ENCODE data around the gene NUMA1.

Gene NUMA1

DNA sequence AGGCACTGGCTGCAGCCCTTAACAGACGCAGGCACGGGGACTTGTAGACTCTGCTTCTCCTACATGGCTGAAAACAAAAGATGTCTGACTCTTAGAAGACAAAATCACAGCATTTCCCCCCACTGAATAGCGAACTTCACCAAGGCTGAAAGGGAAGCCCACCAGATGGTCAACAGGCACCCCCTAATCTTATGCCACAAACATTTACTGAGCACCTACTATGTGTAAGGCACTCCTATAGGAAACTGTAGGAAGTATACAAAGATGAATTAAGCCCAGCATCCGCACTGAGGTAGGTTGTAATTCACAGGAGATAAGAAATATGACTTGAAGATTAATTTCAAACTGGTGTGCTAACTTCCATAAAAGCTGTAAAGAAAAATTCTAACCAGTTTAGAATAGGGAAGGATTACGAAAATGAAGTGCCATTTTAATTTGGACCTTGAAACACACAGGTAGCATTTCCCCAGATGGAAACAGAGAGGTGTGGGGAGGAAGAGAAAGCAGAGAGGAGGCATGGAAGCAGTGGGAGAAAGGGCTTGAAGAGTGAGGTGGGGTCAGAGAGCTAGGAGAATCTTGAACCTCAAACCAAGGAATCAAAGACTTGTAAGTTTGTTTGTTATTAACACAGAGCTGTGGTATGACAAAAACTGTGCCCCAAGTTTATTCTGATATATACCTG lies 38.1 kb downstream of the NUMA1 start:
- Histone ChIP-seq H3K9ac (peak overlapping the region; percentile 63), H3K27me3 (ENCODE audit: control insufficient read depth, insufficient read depth, low read length) (no peaks in the 10 kb centered on the region), H3K79me2 (peaks cover 36% of the 10 kb centered on the region), H3K4me1 (peaks cover 32% of the 10 kb centered on the region), H3K9me3 (ENCODE audit: control insufficient read depth, low read length) (no peaks in the 10 kb centered on the region), H3K36me3 (ENCODE audit: control insufficient read depth, insufficient read depth, low read length) (no peaks in the 10 kb centered on the region), H3K27ac (peak overlapping the region; percentile 99), H3K4me3 (ENCODE audit: low read depth, low read length) (peak overlapping the region; percentile 80), H3K4me2 (ENCODE audit: low read length) (peak overlapping the region; percentile 88), H2AFZ (peak overlapping the region; percentile 91)
- TF ChIP-seq, protein P1, sequence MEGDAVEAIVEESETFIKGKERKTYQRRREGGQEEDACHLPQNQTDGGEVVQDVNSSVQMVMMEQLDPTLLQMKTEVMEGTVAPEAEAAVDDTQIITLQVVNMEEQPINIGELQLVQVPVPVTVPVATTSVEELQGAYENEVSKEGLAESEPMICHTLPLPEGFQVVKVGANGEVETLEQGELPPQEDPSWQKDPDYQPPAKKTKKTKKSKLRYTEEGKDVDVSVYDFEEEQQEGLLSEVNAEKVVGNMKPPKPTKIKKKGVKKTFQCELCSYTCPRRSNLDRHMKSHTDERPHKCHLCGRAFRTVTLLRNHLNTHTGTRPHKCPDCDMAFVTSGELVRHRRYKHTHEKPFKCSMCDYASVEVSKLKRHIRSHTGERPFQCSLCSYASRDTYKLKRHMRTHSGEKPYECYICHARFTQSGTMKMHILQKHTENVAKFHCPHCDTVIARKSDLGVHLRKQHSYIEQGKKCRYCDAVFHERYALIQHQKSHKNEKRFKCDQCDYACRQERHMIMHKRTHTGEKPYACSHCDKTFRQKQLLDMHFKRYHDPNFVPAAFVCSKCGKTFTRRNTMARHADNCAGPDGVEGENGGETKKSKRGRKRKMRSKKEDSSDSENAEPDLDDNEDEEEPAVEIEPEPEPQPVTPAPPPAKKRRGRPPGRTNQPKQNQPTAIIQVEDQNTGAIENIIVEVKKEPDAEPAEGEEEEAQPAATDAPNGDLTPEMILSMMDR (IDR thresholded peaks at IDR 0.05), result no peak

DNA sequence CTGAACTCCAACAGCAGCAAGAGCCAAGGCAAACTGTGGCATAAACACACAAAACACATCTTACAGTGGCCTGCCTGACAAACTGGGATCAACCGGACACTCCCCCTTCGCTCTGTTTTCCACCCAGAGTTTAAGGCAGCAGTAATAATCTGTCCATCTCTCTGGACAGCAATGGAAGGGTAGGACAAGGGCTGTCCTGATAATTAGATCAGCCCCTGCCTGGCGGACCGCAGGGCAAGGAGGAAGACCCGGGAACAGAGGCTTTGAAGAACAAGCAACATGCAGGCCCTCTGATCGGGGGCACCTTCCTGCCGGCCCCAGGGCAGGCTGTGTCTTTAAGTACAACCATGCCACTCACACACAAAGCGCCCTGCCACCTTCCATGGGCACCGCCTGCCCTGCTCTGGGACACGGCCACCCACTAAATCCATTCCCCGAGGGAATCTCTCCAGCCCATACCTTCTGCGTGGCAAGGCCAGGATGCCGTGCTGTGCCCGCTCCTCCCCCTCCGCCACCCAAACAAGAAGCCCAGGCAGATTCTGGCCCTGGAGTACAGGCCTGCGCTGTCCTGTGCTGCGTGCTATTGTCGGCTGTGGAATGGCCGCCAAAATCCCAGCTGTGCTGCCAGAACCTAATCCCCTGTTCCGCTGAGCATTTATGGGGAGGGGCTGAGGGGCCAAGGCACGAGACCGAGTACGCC lies 38.8 kb downstream of the NUMA1 start:
- TF ChIP-seq, protein P1 (IDR thresholded peaks at IDR 0.05), result no peak
- Histone ChIP-seq H3K4me3 (ENCODE audit: low read depth, low read length) (peak overlapping the region; percentile 80), H3K4me1 (peaks cover 34% of the 10 kb centered on the region), H3K79me2 (peaks cover 42% of the 10 kb centered on the region), H3K9me3 (ENCODE audit: control insufficient read depth, low read length) (no peaks in the 10 kb centered on the region), H2AFZ (peak overlapping the region; percentile 91), H3K36me3 (ENCODE audit: control insufficient read depth, insufficient read depth, low read length) (no peaks in the 10 kb centered on the region), H3K4me2 (ENCODE audit: low read length) (peak overlapping the region; percentile 88), H3K9ac (peak overlapping the region; percentile 63), H3K27ac (peak overlapping the region; percentile 99), H3K27me3 (ENCODE audit: control insufficient read depth, insufficient read depth, low read length) (no peaks in the 10 kb centered on the region)

DNA sequence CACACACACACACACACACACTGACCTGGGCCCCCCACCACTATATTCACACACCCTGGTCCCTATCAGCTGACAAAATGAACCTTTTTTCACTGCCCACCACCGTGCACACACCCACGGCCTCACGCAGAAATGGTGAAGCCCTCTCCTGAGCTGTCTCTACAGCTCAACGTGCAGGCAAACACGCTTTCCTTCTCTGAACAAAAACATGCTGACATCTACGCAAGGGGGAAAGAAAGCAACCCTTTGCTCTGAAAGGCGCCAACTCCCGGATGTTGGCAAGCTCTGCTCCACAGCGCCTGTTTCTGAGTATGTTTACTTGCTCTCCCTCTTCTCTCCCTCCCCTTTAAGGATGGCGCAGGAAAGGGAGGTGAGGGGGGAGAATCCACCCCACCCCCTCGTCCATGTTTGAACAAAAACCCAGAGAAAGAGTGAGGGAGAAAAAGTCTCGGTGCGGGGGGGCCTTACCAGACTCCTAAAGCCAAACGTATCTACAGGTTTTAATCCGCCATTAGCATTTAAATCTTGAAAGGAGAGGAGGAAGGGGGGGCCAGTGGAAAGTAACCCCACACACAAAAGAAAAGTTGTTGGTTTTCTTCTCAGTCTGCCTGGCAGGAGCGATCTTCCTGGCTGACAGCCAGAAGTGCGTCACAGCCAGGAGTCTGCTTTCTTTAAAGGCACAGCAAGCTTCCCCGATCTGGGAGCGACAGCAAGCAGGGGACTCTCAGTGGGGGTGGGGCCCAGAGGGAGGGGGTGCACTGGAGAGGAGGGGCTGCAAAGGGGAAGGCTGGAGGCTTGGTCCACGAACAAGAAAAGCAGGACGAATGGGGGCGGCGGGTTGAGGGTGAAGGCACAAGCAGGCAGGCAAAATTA lies 39.6 kb downstream of the NUMA1 start:
- TF ChIP-seq, protein P1 (IDR thresholded peaks at IDR 0.05), result no peak
- no peaks in the 10 kb centered on the region for H3K9me3 ChIP-seq (ENCODE audit: control insufficient read depth, low read length)
- peaks cover 34% of the 10 kb centered on the region for H3K4me1 ChIP-seq
- no peaks in the 10 kb centered on the region for H3K27me3 ChIP-seq (ENCODE audit: control insufficient read depth, insufficient read depth, low read length)
- peak overlapping the region; percentile 88 for H3K4me2 ChIP-seq (ENCODE audit: low read length)
- H3K36me3 ChIP-seq (ENCODE audit: control insufficient read depth, insufficient read depth, low read length), result no peaks in the 10 kb centered on the region
- H3K79me2 ChIP-seq, result peaks cover 49% of the 10 kb centered on the region
- H2AFZ ChIP-seq, result peak overlapping the region; percentile 91
- peak overlapping the region; percentile 99 for H3K27ac ChIP-seq
- peak overlapping the region; percentile 80 for H3K4me3 ChIP-seq (ENCODE audit: low read depth, low read length)
- peak overlapping the region; percentile 67 for H3K9ac ChIP-seq

DNA sequence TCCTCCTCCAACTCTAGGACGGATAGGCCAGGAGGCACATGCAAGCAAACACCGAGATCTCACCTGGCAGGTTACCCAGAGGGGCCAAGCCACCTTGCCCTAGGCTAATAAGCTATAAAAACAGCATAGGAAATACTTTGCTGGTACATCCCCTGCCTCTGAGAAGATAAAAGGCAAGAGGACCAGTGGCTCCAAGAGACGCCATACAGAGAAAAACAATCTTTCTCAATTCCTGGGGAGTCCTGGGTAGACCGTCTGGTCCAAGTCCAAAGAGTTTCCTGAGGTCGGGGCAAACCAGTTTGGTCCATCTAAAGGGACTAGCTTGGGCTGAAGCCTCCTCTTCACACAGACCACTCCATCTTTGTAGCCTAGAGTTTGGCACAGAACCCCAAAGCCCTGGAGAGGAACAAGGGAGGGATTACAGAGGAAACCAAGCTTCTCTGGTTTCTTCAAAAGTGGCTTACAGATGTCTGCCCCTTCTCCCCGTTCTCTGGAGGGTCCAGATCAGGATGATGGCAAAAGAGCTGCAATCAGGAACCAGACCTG lies 40.4 kb downstream of the NUMA1 start:
- Histone ChIP-seq H3K4me3 (ENCODE audit: low read depth, low read length) (peak overlapping the region; percentile 80), H3K79me2 (peaks cover 52% of the 10 kb centered on the region), H3K27ac (peak overlapping the region; percentile 99), H3K9me3 (ENCODE audit: control insufficient read depth, low read length) (no peaks in the 10 kb centered on the region), H2AFZ (no peak overlapping the region), H3K9ac (no peak overlapping the region), H3K4me2 (ENCODE audit: low read length) (peak overlapping the region; percentile 88), H3K27me3 (ENCODE audit: control insufficient read depth, insufficient read depth, low read length) (no peaks in the 10 kb centered on the region), H3K36me3 (ENCODE audit: control insufficient read depth, insufficient read depth, low read length) (no peaks in the 10 kb centered on the region), H3K4me1 (peaks cover 34% of the 10 kb centered on the region)
- TF ChIP-seq, protein P1 (IDR thresholded peaks at IDR 0.05), result no peak

Measured in parathyroid adenoma (tissue), 2 donors.